GM23338 (cell line): ENCODE results near the gene FBXW2.

Experiments
- EZH2 ChIP-seq: fragments of 200-600 bp; sonication (generic); IDR thresholded peaks from one replicate; pipeline ENCODE4 v1.8.0; 2017; ENCODE audit warnings: antibody characterized with exemption, mild to moderate bottlenecking, low read depth; ENCODE audit not compliant: unreplicated experiment
- TF ChIP-seq, protein P1 (sequence below), 2 experiments: fragments of 200-600 bp in 1 of 2; sonication (generic) in 1 of 2; conservative IDR thresholded peaks; 2 replicates each; pipeline versions ENCODE4 v1.5.1 to v1.6.1; 2016 to 2017; ENCODE audit warnings: antibody characterized with exemption in 2 of 2, low read depth in 2 of 2, mild to moderate bottlenecking in 2 of 2, moderate library complexity in 1 of 2
- TF ChIP-seq, protein P2 (sequence below): IDR thresholded peaks from one replicate; pipeline ENCODE4 v1.6.1; 2018; ENCODE audit warnings: antibody characterized with exemption; ENCODE audit not compliant: unreplicated experiment

DNA sequence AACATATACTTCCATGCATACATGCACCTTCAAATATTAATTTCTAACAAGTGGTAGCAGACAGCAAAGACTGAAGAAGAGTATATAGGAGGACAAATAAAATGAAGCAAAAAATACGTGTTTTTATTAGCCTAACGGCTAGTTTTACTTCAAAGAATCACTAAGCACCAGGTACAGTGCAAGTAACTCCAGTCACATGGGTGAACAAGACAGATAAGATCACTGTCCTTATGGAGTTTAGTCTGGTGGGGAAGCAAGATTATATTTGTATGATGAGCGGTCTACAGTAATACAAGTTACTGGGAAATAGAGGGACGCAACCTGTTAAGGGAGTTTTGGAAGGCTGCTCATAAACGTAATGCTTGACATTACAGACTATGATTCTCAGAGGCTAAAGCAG lies 16.0 kb downstream of the FBXW2 start:
- TF ChIP-seq, protein P1, sequence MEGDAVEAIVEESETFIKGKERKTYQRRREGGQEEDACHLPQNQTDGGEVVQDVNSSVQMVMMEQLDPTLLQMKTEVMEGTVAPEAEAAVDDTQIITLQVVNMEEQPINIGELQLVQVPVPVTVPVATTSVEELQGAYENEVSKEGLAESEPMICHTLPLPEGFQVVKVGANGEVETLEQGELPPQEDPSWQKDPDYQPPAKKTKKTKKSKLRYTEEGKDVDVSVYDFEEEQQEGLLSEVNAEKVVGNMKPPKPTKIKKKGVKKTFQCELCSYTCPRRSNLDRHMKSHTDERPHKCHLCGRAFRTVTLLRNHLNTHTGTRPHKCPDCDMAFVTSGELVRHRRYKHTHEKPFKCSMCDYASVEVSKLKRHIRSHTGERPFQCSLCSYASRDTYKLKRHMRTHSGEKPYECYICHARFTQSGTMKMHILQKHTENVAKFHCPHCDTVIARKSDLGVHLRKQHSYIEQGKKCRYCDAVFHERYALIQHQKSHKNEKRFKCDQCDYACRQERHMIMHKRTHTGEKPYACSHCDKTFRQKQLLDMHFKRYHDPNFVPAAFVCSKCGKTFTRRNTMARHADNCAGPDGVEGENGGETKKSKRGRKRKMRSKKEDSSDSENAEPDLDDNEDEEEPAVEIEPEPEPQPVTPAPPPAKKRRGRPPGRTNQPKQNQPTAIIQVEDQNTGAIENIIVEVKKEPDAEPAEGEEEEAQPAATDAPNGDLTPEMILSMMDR (conservative IDR thresholded peaks at IDR 0.05; ENCODE audit: low read depth in 2 of 2) = no peak
- TF ChIP-seq EZH2 = no peak
- TF ChIP-seq, protein P2, sequence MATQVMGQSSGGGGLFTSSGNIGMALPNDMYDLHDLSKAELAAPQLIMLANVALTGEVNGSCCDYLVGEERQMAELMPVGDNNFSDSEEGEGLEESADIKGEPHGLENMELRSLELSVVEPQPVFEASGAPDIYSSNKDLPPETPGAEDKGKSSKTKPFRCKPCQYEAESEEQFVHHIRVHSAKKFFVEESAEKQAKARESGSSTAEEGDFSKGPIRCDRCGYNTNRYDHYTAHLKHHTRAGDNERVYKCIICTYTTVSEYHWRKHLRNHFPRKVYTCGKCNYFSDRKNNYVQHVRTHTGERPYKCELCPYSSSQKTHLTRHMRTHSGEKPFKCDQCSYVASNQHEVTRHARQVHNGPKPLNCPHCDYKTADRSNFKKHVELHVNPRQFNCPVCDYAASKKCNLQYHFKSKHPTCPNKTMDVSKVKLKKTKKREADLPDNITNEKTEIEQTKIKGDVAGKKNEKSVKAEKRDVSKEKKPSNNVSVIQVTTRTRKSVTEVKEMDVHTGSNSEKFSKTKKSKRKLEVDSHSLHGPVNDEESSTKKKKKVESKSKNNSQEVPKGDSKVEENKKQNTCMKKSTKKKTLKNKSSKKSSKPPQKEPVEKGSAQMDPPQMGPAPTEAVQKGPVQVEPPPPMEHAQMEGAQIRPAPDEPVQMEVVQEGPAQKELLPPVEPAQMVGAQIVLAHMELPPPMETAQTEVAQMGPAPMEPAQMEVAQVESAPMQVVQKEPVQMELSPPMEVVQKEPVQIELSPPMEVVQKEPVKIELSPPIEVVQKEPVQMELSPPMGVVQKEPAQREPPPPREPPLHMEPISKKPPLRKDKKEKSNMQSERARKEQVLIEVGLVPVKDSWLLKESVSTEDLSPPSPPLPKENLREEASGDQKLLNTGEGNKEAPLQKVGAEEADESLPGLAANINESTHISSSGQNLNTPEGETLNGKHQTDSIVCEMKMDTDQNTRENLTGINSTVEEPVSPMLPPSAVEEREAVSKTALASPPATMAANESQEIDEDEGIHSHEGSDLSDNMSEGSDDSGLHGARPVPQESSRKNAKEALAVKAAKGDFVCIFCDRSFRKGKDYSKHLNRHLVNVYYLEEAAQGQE = no peak
